ENCODE results near the gene FAM47E. TPM values are rescaled to one million over a fixed set of nuclear protein-coding genes. Genes with fewer than 3 reads are reported as not detected.

Gene FAM47E
- total RNA-seq, 1 experiment from 2014 or later = 0.72 TPM

DNA sequence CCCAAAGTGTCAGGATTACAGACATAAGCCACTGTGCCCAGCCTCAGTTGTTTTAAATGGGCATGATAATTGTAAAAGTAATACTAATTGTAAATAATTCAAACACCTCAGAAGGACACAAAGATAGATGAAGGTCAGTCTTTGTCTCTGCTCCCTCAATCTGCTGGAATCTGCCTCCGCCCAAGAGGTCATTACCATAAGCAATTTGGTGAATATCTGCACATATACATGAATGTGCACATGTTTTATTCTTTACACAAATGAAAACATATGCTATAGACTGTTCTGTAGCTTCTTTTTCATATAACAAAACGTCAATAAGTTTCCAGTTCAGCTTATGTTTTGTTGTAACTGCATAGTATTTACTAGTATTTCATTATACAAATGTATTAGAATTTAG is 62.0 kb downstream of the FAM47E start:
- no peaks in the 10 kb centered on the region for H3K27me3 ChIP-seq (ENCODE audit: control insufficient read depth, insufficient read depth, low read length)
- ChIA-PET CTCF (no interaction called here), POLR2A (no interaction called here)
- intact Hi-C loops (cut with micrococcal nuclease; ENCODE audit: unreplicated experiment) (no loop called here), in situ Hi-C loops (cut with HindIII; ENCODE audit: low pct_unique_long_range_greater_than_20kb, low sequenced_read_pairs) (no loop called here)
- no peaks in the 10 kb centered on the region; the same call in 1 of the 2 replicates for H3K36me3 ChIP-seq (ENCODE audit: control insufficient read depth, insufficient read depth, low read length)
- H3K4me1 ChIP-seq (ENCODE audit: control insufficient read depth, insufficient read depth, low read length) = no peaks in the 10 kb centered on the region
- TF ChIP-seq SIN3A (IDR thresholded peaks at IDR 0.05; ENCODE audit: borderline replicate concordance, insufficient read depth, low read depth, low read length) = no peak
- TF ChIP-seq, protein P1, sequence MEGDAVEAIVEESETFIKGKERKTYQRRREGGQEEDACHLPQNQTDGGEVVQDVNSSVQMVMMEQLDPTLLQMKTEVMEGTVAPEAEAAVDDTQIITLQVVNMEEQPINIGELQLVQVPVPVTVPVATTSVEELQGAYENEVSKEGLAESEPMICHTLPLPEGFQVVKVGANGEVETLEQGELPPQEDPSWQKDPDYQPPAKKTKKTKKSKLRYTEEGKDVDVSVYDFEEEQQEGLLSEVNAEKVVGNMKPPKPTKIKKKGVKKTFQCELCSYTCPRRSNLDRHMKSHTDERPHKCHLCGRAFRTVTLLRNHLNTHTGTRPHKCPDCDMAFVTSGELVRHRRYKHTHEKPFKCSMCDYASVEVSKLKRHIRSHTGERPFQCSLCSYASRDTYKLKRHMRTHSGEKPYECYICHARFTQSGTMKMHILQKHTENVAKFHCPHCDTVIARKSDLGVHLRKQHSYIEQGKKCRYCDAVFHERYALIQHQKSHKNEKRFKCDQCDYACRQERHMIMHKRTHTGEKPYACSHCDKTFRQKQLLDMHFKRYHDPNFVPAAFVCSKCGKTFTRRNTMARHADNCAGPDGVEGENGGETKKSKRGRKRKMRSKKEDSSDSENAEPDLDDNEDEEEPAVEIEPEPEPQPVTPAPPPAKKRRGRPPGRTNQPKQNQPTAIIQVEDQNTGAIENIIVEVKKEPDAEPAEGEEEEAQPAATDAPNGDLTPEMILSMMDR (IDR thresholded peaks at IDR 0.05) = no peak
- no peak for TF ChIP-seq TCF7L2 (IDR thresholded peaks at IDR 0.05; ENCODE audit: low read depth, low read length)
- TF ChIP-seq, protein P2, sequence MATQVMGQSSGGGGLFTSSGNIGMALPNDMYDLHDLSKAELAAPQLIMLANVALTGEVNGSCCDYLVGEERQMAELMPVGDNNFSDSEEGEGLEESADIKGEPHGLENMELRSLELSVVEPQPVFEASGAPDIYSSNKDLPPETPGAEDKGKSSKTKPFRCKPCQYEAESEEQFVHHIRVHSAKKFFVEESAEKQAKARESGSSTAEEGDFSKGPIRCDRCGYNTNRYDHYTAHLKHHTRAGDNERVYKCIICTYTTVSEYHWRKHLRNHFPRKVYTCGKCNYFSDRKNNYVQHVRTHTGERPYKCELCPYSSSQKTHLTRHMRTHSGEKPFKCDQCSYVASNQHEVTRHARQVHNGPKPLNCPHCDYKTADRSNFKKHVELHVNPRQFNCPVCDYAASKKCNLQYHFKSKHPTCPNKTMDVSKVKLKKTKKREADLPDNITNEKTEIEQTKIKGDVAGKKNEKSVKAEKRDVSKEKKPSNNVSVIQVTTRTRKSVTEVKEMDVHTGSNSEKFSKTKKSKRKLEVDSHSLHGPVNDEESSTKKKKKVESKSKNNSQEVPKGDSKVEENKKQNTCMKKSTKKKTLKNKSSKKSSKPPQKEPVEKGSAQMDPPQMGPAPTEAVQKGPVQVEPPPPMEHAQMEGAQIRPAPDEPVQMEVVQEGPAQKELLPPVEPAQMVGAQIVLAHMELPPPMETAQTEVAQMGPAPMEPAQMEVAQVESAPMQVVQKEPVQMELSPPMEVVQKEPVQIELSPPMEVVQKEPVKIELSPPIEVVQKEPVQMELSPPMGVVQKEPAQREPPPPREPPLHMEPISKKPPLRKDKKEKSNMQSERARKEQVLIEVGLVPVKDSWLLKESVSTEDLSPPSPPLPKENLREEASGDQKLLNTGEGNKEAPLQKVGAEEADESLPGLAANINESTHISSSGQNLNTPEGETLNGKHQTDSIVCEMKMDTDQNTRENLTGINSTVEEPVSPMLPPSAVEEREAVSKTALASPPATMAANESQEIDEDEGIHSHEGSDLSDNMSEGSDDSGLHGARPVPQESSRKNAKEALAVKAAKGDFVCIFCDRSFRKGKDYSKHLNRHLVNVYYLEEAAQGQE (IDR thresholded peaks at IDR 0.05; ENCODE audit: insufficient read depth in 1 of 2, low read depth in 2 of 2, low read length in 1 of 2) = no peak
- TF ChIP-seq POLR2AphosphoS5 (IDR thresholded peaks at IDR 0.05; ENCODE audit: low read depth, low read length) = no peak
- no TSS peak for BruUV-seq (replicated peaks)
- H3K4me3 ChIP-seq (ENCODE audit: low read depth in 2 of 2, low read length in 2 of 2) = no peak overlapping the region
- H3K27ac ChIP-seq (ENCODE audit: low read length) = no peak overlapping the region
- ATAC-seq (no peak), DNase-seq (ENCODE audit: low read depth, low spot score) (no peak)
- H3K9me3 ChIP-seq (ENCODE audit: control insufficient read depth, insufficient read depth, low read depth, low read length) = no peaks in the 10 kb centered on the region

DNA sequence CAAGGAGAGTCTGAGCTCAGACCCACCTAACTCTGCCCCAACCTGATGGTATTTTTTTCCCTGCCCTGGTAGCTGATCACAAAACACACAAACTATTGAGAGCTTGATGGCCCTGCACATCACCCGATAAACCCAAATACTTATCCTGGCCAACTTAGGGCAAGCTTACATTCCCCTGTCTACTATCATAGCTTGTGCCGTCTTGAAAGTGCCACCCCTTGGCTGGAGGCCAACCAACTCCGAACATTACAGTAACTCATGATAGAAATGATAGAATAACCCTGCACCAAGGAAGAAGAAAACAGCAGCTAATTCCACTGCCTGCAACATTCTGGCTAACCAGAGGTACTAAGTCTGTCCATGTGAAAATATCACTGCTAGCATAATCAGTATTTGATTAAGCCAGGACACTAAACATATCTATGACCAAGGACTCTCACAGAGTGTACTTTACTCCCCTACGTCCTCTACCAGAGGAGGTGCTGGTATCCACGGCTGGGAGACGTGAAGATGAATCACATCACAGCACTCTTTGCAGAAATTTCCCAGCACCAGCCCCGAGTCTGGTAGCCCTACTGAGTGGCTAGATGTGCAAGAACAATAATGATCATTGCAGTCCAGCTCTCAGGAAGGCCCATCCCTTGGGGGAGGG is 63.9 kb downstream of the FAM47E start:
- Histone ChIP-seq H3K27ac (ENCODE audit: low read length) (no peak overlapping the region), H3K36me3 (ENCODE audit: control insufficient read depth, insufficient read depth, low read length) (no peaks in the 10 kb centered on the region), H3K4me1 (ENCODE audit: control insufficient read depth, insufficient read depth, low read length) (no peaks in the 10 kb centered on the region), H3K27me3 (ENCODE audit: control insufficient read depth, insufficient read depth, low read length) (no peaks in the 10 kb centered on the region), H3K9me3 (ENCODE audit: control insufficient read depth, insufficient read depth, low read depth, low read length) (no peaks in the 10 kb centered on the region), H3K4me3 (ENCODE audit: low read depth in 2 of 2, low read length in 2 of 2) (no peak overlapping the region)
- ChIA-PET POLR2A (no interaction called here), CTCF (no interaction called here)
- intact Hi-C loops (cut with micrococcal nuclease; ENCODE audit: unreplicated experiment) = no loop called here
- in situ Hi-C loops (cut with HindIII; ENCODE audit: low pct_unique_long_range_greater_than_20kb, low sequenced_read_pairs) = no loop called here
- DNase-seq (ENCODE audit: low read depth, low spot score) = no peak
- no peak for ATAC-seq
- TF ChIP-seq, protein P2 (IDR thresholded peaks at IDR 0.05; ENCODE audit: insufficient read depth in 1 of 2, low read depth in 2 of 2, low read length in 1 of 2) = no peak
- TF ChIP-seq SIN3A (IDR thresholded peaks at IDR 0.05; ENCODE audit: borderline replicate concordance, insufficient read depth, low read depth, low read length) = no peak
- TF ChIP-seq POLR2AphosphoS5 (IDR thresholded peaks at IDR 0.05; ENCODE audit: low read depth, low read length) = no peak
- BruUV-seq (replicated peaks) = no TSS peak

Data from Panc1 (cell line).